Measurements from ENCODE around the gene CHRM5.

GRCh38 chr15:34006381-34006780, 38.1 kb downstream of the CHRM5 start:
- no peak for TF ChIP-seq CTCF (conservative IDR thresholded peaks at IDR 0.05)
- TF ChIP-seq EZH2 (IDR thresholded peaks at IDR 0.05; ENCODE audit: low read depth): no peak

Measured in PC-9 (cell line).